HG03457 (cell line): Measurements from ENCODE around the gene GJC3.
"Not testable (repeated sequence)": the region's sequence is repeated elsewhere in the genome, so short reads cannot be mapped to it uniquely, and the experiment has no call there.

Experiments used
- ATAC-seq: cut with Tn5 transposase; IDR thresholded peaks from one replicate; pipeline ENCODE4 v1.9.1; 2021; ENCODE audit warnings: moderate number of reproducible peaks; ENCODE audit not compliant: unreplicated experiment

GJC3 gene, protein sequence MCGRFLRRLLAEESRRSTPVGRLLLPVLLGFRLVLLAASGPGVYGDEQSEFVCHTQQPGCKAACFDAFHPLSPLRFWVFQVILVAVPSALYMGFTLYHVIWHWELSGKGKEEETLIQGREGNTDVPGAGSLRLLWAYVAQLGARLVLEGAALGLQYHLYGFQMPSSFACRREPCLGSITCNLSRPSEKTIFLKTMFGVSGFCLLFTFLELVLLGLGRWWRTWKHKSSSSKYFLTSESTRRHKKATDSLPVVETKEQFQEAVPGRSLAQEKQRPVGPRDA

GRCh38 chr7:99928994-99929729 lies at the start of gene GJC3:
Gene GJC3, minus strand, starts transcription at chr7:99929620. Its CDS starts 0 bp downstream, at chr7:99929620.
- ATAC-seq = no peak

DNA sequence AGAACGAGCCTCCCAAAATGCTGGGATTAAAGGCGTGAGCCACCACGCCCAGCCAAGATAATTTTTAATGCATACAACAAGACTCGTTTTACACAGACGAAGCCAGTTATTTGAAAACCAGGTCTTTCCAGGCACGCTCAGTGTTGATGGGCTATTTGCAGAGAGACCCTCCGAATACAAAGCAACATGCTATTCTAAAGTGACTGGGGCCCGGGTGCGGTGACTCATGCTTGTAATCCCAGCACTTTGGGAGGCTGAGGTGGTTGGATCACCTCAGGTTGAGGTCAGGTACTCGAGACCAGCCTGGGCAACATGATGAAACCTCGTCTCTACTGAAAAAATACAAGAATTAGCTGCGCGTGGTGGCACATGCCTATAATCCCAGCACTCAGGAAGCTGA lies 47.2 kb upstream of the GJC3 start:
- ATAC-seq = no peak

- no peak for ATAC-seq
These were observed 46.5 kb upstream of the GJC3 start, which contains the start of gene AZGP1 for GRCh38 chr7:99975782-99976521. Gene AZGP1, minus strand, starts transcription at chr7:99976031. Its CDS starts 11 bp downstream, at chr7:99976020.

DNA sequence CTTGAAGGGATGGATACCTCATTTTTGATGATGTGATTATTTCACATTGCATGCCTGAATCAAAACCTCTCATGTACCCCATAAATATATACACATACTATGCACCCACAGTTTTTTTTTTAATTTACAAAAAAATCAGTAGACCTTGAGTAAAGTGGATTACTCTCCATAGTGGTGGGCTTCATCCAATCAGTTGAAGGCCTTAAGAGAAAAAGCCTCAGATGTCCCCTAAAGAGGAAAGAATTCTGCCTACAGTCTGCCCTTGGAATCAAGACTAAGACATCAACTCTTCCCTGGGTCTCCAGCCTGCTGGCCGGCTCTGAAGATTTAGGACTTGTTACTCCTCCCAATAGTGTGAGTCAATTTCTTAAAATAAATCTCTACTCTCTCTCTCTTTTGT lies 45.3 kb upstream of the GJC3 start:
- ATAC-seq = no peak

DNA sequence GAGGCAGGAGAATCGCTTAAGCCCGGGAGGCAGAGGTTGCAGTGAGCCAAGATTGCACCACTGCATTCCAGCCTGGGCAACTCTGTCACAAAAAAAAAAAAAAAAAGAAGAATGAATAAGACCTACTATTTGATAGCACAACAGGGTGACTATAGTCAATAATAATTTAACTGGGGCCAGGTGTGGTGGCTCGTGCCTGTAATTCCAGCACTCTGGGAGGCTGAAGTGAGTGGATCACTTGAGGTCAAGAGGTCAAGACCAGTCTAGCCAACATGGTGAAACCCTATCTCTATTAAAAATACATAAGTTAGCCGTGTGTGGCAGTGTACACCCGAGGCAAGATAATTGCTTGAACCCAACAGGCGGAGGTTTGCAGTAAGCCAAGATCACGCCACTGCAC lies 44.4 kb upstream of the GJC3 start:
- not testable (repeated sequence) for ATAC-seq

- ATAC-seq = no peak
These were observed 41.8 kb upstream of the GJC3 start for GRCh38 chr7:99971242-99971641.

- ATAC-seq = not testable (repeated sequence)
These were observed 40.4 kb upstream of the GJC3 start for GRCh38 chr7:99969813-99970212.

DNA sequence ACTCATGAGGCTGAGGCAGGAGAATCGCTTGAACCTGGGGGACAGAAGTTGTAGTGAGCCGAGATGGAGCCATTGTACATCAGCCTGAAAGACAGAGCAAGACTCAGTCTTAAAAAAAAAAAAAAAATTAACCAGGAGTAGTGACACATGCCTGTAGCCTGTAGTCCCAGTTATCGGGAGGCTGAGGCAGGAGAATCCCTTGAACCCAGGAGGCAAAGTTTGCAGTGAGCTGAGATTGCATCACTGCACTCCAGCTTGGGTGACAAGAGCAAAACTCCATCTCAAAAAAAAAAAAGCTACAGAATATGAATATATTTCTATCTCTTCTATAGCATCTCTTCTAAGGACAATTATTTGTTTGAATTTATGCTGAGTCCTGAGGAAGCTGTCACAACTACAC lies 39.9 kb upstream of the GJC3 start:
- no peak for ATAC-seq

GRCh38 chr7:99958564-99959227 lies 29.3 kb upstream of the GJC3 start:
- no peak for ATAC-seq

DNA sequence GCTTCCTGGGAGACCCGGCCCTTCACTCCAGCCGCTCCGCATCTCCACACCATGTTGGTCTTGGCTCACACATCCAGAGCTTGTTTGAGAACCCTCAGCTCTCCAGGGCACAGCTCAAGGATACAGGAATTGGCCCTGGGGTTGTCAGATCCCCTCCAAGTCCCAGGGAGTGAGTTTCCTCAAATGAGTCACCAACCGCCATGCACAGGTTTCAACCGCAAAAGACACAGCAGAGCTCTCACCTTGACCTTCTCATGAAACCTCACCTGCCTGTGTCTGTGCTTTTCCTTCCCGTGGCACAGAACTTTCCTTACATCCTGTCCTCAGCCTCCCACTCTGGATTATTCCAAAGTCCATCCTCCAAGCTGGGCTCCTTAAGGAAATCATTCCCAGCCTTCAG lies 25.8 kb upstream of the GJC3 start:
- no peak for ATAC-seq

GRCh38 chr7:99954643-99955042 lies 25.2 kb upstream of the GJC3 start:
- not testable (repeated sequence) for ATAC-seq

GRCh38 chr7:99953649-99954048 lies 24.2 kb upstream of the GJC3 start:
- ATAC-seq = no peak

DNA sequence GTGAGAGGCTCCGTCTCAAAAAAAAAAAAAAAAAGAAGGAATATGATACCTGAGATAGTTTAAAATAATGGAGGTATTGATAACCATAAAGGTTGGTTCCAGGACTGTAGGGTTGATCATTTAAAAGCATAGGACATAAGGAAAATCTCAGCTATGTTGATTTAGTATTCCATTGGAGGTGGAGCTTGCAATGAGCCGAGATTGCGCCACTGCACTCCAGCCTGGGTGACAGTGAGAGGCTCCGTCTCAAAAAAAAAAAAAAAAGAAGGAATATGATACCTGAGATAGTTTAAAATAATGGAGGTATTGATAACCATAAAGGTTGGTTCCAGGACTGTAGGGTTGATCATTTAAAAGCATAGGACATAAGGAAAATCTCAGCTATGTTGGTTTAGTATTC lies 23.2 kb upstream of the GJC3 start:
- not testable (repeated sequence) for ATAC-seq

DNA sequence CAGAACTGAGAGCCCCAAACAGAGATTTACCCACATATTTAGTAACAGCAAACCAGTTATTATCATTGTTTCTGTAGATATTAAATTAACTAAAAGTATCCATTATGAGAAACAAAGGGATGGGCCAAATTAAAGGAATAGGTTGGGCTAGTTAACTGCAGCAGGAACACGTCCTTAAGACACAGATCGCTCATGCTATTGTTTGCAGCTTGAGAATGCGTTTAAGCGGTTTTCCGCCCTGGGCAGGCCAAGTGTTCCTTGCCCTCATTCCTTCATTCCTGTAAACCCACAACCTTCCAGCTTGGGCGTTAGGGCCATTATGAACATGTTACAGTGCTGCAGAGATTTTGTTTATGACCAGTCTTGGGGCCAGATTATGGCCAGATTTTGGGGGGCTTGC lies 21.4 kb upstream of the GJC3 start:
- not testable (repeated sequence) for ATAC-seq

DNA sequence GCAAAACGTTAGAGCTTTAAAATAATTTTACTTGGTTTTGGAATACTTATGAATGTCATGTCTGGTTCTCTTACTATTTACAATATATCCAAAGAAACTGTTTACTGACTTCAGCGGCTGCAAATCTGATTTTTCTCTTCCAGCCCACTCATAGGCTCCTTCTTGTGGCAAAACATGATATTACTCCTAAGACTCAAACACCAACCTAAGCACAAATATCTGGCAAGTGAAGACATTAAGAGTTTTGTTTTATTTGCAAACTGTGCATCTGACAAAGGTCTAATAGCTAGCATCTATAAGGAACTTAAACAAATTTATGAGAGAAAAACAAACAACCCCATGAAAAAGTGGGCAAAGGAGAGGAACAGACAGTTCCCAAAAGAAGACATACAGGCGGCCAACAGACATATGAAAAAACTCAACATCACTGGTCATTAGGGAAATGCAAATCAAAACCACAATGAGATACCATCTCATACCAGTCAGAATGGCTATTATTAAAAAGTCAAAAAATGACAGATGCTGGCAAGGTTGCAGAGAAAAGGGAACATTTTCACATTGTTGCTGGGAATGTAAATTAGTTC lies 20.3 kb upstream of the GJC3 start:
- ATAC-seq = no peak

GRCh38 chr7:99947608-99948007 lies 18.2 kb upstream of the GJC3 start:
- ATAC-seq = no peak

DNA sequence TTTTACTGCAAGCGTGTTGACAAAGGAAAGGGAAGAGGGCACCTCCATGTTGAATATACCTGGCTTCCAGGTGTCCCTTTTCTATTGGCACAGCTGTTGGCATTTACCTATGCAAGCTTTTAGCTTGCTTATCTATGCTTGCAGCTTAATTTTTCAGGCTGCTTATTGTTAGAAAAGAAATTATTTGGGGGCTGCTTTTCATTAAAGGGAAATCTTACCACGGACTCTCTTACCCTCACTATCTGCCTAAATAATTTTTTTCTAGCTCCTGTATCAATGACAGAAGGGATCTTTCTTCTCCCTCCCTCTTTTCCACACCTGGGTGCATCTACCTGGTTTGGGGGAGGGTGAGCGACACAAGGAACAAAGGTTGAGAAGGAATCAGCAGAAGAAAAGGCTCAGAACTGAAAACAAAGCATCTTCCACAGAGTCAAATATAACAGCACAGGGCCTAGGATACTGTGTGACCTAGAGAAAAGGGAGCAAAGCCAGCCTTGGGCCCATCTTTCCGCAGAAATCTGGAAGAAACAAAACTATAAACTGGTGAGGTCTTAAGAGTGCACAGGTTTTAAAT lies 15.2 kb upstream of the GJC3 start:
- ATAC-seq = no peak

- no peak for ATAC-seq
These were observed 14.4 kb upstream of the GJC3 start for GRCh38 chr7:99943641-99944496.

DNA sequence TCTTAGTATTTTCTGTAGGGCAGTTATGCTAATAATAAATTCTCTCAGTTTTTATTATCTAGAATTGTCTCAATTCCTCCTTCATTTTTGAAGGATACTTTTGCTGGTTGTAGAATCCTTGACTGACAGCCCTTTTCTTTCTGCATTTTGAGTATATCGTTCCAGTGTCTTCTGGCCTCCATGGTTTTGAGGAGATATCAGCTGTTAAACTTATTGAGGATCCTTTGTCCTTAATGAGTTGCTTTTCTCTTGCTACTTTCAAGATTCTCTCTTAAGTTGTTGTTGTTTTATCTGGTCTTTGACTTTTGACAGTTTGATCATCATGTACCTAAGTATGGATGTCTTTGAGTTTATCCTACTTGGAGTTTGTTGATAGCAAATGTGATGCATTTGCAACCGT lies 8.9 kb upstream of the GJC3 start:
- no peak for ATAC-seq

DNA sequence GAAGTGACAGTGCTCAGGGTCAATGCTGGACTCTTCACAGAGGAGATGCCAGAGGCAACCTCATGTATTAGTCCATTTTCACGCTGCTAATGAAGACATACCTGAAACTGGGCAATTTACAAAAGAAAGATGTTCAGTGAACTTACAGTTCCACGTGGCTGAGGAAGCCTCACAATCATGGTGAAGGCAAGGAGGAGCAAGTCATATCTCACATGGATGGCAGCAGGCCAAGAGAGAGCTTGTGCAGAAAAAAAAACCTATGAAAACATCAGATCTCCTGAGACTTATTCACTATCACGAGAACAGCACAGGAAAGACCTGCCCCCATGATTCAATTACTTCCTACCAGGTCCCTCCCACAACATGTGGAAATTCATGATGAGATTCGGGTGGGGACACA lies 5.6 kb upstream of the GJC3 start:
- not testable (repeated sequence) for ATAC-seq
